ENCODE data around the gene IL4I1. TPM values are rescaled to one million over a fixed set of nuclear protein-coding genes. Genes with fewer than 3 reads are reported as not detected.
A peak's percentile ranks its signal among the peaks of the same experiment; 100 is the strongest.

IL4I1 gene
- total RNA-seq, 1 experiment from 2014 or later: 0.71 TPM

DNA sequence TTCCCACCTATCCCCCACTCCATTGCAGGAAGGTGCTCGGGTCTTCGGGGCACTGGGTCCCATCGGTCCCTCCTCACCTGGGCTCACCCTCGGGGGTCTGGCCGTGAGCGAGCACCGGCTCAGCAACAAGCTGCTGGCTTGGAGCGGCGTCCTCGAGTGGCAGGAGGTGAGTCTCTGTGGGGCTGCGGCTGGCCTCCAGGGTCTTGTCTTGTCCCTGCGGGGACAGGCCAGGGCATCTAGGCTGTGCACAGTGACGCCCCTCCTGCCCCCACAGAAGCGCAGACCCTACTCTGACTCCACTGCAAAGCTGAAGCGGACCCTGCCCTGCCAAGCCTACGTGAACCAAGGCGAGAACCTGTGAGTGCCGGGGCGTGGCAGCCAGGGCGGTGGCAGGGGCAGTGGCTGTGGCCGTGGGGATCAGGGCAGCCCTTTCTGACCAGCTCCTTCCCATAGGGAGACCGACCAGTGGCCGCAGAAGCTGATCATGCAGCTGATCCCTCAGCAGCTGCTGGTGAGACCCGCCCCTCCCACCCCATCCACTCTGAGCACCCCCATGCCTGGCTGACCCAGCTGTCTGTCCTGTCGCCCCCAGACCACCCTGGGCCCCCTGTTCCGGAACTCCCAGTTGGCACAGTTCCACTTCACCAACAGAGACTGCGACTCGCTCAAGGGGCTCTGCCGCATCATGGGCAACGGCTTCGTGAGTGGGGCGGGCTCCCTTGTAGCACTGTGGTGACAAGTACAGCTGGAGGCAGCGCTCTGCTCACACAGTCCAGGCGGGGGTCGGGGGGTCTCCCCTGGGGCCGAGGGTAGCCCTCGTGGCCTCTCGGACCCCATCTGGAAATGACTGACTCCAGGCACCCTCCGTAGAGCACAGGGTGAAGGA lies 42.1 kb downstream of the IL4I1 start:
- intact Hi-C loops (cut with micrococcal nuclease): no loop called here
- no TSS peak for BruUV-seq (replicated peaks)
- H3K36me3 ChIP-seq (ENCODE audit: control insufficient read depth in 1 of 2, insufficient read depth in 2 of 2, low read length in 2 of 2): peaks cover 5 to 17% of the 10 kb centered on the region in 2 experiments; a peak in 3 of 4 replicates

DNA sequence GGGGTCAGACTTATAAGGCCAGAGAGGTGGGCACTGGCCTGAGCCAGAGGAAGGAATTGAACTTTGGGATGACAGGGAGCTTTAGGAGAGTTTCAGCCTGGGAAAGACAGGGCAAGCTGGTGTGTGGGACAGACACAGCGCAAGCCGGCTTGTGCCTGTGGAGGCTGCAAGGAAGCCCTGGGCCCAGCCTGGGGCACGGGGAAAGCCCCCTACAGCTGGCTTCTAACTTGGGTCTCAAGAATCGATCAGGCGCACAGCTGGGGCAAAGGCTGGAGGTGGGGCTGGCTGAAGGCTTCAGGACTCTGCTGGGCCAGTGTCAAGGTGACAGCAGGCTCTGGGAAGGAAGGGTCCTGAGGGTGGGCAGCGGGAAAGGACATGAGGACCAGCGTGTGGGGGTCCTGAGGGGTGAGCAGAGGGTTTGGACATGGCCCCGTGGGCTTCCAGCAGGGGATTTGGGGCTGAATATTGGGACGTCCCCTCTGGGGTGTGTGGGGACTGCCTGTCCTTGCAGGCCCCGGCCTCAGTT lies 42.8 kb downstream of the IL4I1 start:
- Histone ChIP-seq H3K79me2 (ENCODE audit: insufficient read depth, low read length) (peaks cover 44% of the 10 kb centered on the region), H3K27ac (ENCODE audit: low read depth, low read length) (peak overlapping the region; percentile 42; the same call in 1 of the 2 replicates), H2AFZ (ENCODE audit: low read depth, low read length, poor library complexity, severe bottlenecking) (no peak overlapping the region), H3K27me3 (ENCODE audit: insufficient read depth, low read length) (no peaks in the 10 kb centered on the region), H3K4me3 (replicated peaks in 1 of 2; ENCODE audit: low read depth in 1 of 2, low read length in 2 of 2) (no peak overlapping the region), H3K9ac (ENCODE audit: low read length) (no peak overlapping the region), H3K36me3 (ENCODE audit: control insufficient read depth in 1 of 2, insufficient read depth in 2 of 2, low read length in 2 of 2) (peaks cover 5 to 16% of the 10 kb centered on the region in 2 experiments; a peak in 3 of 4 replicates), H4K20me1 (ENCODE audit: insufficient read depth) (no peaks in the 10 kb centered on the region), H3K9me3 (ENCODE audit: control insufficient read depth in 1 of 2, insufficient read depth in 1 of 2, low read depth in 1 of 2, low read length in 2 of 2) (no peaks in the 10 kb centered on the region), H3K9me2 (ENCODE audit: insufficient read depth) (no peaks in the 10 kb centered on the region), H3K4me2 (ENCODE audit: low read length) (no peak overlapping the region), H3K4me1 (ENCODE audit: control insufficient read depth in 1 of 2, insufficient read depth in 2 of 2, low read length in 2 of 2) (peaks cover 19 to 37% of the 10 kb centered on the region in 2 experiments)
- ChIA-PET RAD21 (ENCODE audit: low non-redundant PET in 1 of 2, low total read pairs in 2 of 2, uncharacterized antibody in 2 of 2, unreplicated experiment in 2 of 2) (no interaction called here), CTCF (interaction anchor here (0.7 kb wide), 1 partner anchor 11 kb away, joined by 3 read pairs; no protein-coding TSS in a partner anchor), POLR2A (interaction anchor here (1.7 kb wide), 1 partner anchor 11 kb away, joined by 6 read pairs; no protein-coding TSS in a partner anchor)
- no TSS peak for BruUV-seq (replicated peaks)
- DNase-seq (ENCODE audit: low read depth, low spot score): no peak
- intact Hi-C loops (cut with micrococcal nuclease): no loop called here
- no peak for ATAC-seq
- no peak for TF ChIP-seq ELF1 (IDR thresholded peaks at IDR 0.05; ENCODE audit: borderline replicate concordance, low read depth)
- TF ChIP-seq POLR2A (IDR thresholded peaks at IDR 0.05; ENCODE audit: borderline replicate concordance, extremely low read depth, insufficient read depth, insufficient read length): no peak
- no peak for TF ChIP-seq YY1 (IDR thresholded peaks at IDR 0.05; ENCODE audit: extremely low read depth, insufficient replicate concordance, low read depth, low read length)
- TF ChIP-seq ZFX (IDR thresholded peaks at IDR 0.05): no peak
- TF ChIP-seq JUND (IDR thresholded peaks at IDR 0.05): no peak
- no peak for TF ChIP-seq EGR1 (IDR thresholded peaks at IDR 0.05; ENCODE audit: low read depth)
- TF ChIP-seq EZH2 (IDR thresholded peaks at IDR 0.05): no peak
- no peak for TF ChIP-seq MAX (IDR thresholded peaks at IDR 0.05)
- TF ChIP-seq FOSL1 (IDR thresholded peaks at IDR 0.05; ENCODE audit: low read depth): no peak
- TF ChIP-seq CEBPB (IDR thresholded peaks at IDR 0.05; ENCODE audit: low read depth): no peak
- TF ChIP-seq ZNF274 (IDR thresholded peaks at IDR 0.05; ENCODE audit: low read depth, low read length): no peak
- TF ChIP-seq, protein P1, sequence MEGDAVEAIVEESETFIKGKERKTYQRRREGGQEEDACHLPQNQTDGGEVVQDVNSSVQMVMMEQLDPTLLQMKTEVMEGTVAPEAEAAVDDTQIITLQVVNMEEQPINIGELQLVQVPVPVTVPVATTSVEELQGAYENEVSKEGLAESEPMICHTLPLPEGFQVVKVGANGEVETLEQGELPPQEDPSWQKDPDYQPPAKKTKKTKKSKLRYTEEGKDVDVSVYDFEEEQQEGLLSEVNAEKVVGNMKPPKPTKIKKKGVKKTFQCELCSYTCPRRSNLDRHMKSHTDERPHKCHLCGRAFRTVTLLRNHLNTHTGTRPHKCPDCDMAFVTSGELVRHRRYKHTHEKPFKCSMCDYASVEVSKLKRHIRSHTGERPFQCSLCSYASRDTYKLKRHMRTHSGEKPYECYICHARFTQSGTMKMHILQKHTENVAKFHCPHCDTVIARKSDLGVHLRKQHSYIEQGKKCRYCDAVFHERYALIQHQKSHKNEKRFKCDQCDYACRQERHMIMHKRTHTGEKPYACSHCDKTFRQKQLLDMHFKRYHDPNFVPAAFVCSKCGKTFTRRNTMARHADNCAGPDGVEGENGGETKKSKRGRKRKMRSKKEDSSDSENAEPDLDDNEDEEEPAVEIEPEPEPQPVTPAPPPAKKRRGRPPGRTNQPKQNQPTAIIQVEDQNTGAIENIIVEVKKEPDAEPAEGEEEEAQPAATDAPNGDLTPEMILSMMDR (IDR thresholded peaks at IDR 0.05 in 2 of 3, conservative IDR thresholded peaks at IDR 0.05 in 1 of 3; ENCODE audit: borderline replicate concordance in 1 of 3, insufficient read depth in 1 of 3, low read depth in 2 of 3, low read length in 2 of 3): no peak
- TF ChIP-seq EZH2phosphoT487 (IDR thresholded peaks at IDR 0.05; ENCODE audit: borderline replicate concordance): no peak

More for the DNA sequence above, 42.1 kb downstream of the IL4I1 start:
- Histone ChIP-seq H3K27ac (ENCODE audit: low read depth, low read length) (peak overlapping the region; percentile 48), H3K9ac (ENCODE audit: low read length) (no peak overlapping the region), H4K20me1 (ENCODE audit: insufficient read depth) (no peaks in the 10 kb centered on the region), H3K9me3 (ENCODE audit: control insufficient read depth in 1 of 2, insufficient read depth in 1 of 2, low read depth in 1 of 2, low read length in 2 of 2) (no peaks in the 10 kb centered on the region), H2AFZ (ENCODE audit: low read depth, low read length, poor library complexity, severe bottlenecking) (no peak overlapping the region), H3K4me2 (ENCODE audit: low read length) (no peak overlapping the region), H3K9me2 (ENCODE audit: insufficient read depth) (no peaks in the 10 kb centered on the region), H3K4me1 (ENCODE audit: control insufficient read depth in 1 of 2, insufficient read depth in 2 of 2, low read length in 2 of 2) (peaks cover 15 to 34% of the 10 kb centered on the region in 2 experiments), H3K27me3 (ENCODE audit: insufficient read depth, low read length) (no peaks in the 10 kb centered on the region), H3K79me2 (ENCODE audit: insufficient read depth, low read length) (peaks cover 44% of the 10 kb centered on the region), H3K4me3 (replicated peaks in 1 of 2; ENCODE audit: low read depth in 1 of 2, low read length in 2 of 2) (no peak overlapping the region)
- RAD21 ChIA-PET (ENCODE audit: low non-redundant PET in 1 of 2, low total read pairs in 2 of 2, uncharacterized antibody in 2 of 2, unreplicated experiment in 2 of 2): no interaction called here
- ATAC-seq: no peak
- no peak for DNase-seq (ENCODE audit: low read depth, low spot score)
- POLR2A ChIA-PET: interaction anchor here (1.7 kb wide), 1 partner anchor 11 kb away, joined by 6 read pairs; no protein-coding TSS in a partner anchor
- CTCF ChIA-PET: no interaction called here
- TF ChIP-seq EGR1 (IDR thresholded peaks at IDR 0.05; ENCODE audit: low read depth): no peak
- no peak for TF ChIP-seq TCF7L2 (IDR thresholded peaks at IDR 0.05; ENCODE audit: borderline replicate concordance, extremely low read depth, insufficient read depth, insufficient read length)
- no peak for TF ChIP-seq EZH2 (IDR thresholded peaks at IDR 0.05)
- no peak for TF ChIP-seq FOSL1 (IDR thresholded peaks at IDR 0.05; ENCODE audit: low read depth)
- TF ChIP-seq EZH2phosphoT487 (IDR thresholded peaks at IDR 0.05; ENCODE audit: borderline replicate concordance): no peak
- TF ChIP-seq ZNF274 (IDR thresholded peaks at IDR 0.05; ENCODE audit: low read depth, low read length): no peak
- TF ChIP-seq JUND (IDR thresholded peaks at IDR 0.05): no peak
- no peak for TF ChIP-seq SIN3A (IDR thresholded peaks at IDR 0.05; ENCODE audit: low read depth)
- TF ChIP-seq ZFX (IDR thresholded peaks at IDR 0.05): no peak
- TF ChIP-seq MAX (IDR thresholded peaks at IDR 0.05): no peak
- TF ChIP-seq POLR2A (IDR thresholded peaks at IDR 0.05; ENCODE audit: borderline replicate concordance, extremely low read depth, insufficient read depth, insufficient read length): no peak
